ENCODE measurements around the gene GNAT2.

GNAT2 gene

GRCh38 chr1:109625176-109625575 is 5.8 kb upstream of the GNAT2 start:
- ATAC-seq = no peak
- Mint-ChIP-seq H3K9me3 (no peaks in the 10 kb centered on the region), H3K27ac (peak overlapping the region; percentile 89), H3K27me3 (no peaks in the 10 kb centered on the region), H3K36me3 (peaks cover 37% of the 10 kb centered on the region), H3K4me1 (peaks cover 60% of the 10 kb centered on the region), H3K4me3 (no peak overlapping the region)

DNA sequence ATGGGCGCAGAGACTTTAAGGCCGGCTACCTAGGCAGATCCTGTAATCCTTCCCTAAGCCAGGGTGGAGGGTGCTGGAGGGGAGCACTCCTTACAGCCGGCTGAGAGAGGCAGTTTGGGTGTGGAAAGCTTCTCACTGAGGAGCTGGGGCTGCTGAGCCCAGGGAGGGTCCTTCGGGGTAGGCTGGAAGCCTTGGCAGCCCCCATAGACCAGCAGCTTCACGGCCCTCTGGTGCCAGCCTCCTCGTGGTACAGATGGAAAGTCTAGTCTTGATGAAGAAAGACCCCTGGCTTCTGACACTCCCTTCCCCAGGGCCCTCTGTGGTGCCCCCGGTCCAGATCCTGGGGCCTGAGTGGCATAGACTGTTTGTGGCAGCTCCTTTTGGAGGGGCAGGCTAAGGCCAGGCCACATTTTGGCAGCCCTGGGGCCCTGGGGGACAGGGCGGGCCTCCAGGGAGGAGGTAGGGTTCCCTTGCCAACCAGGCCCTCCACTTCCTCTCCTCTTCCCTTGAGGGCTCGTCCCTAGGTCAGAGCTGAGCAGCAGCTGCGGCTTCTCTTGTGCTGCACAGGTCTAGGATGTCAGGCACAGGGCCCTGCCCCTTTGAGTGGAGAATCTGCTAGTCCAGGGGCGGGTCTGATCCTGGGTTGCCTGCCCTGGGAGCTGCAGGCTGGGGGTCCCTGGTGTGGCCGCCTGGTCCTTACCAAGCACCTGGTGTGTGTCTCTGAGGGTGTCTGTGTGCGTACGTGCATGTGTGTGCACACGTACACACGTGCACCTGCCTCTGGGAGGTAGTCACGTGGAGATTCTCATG is 5.0 kb upstream of the GNAT2 start:
- Mint-ChIP-seq H3K4me3 (peak overlapping the region; percentile 52), H3K4me1 (peaks cover 67% of the 10 kb centered on the region), H3K36me3 (peaks cover 29% of the 10 kb centered on the region), H3K27me3 (no peaks in the 10 kb centered on the region), H3K9me3 (no peaks in the 10 kb centered on the region), H3K27ac (peak overlapping the region; percentile 89)
- ATAC-seq = peak; percentile 70

DNA sequence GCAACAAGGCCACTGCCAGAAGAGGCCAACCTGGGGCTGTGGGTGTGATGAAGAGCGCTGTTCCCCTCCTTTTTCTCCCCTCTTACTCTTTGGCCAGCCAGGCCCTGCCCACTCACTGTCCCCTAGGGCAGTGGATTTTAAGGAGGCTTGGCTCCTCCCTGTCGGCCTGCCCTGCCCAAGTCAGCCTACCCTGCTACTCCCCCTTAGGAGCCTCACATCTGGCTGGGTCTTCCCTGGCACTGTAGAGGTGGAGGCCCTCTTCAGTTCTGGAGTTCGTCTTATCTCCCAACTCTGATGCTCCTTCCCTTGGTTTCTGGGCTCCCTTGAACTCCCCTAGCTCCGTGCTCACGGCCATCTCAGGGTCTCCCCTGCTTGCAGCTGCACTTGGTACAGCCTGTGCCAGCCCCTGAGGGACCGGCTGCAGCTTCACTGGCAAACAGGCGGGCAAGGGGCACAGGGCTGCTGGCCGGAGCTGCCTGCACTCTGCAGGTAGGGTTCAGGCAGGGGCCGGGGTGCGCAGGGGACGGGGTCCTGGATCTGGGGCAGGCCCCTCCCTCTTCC is 4.3 kb upstream of the GNAT2 start:
- Mint-ChIP-seq H3K27ac (peak overlapping the region; percentile 89), H3K36me3 (peaks cover 22% of the 10 kb centered on the region), H3K9me3 (no peaks in the 10 kb centered on the region), H3K4me3 (peak overlapping the region; percentile 52), H3K27me3 (no peaks in the 10 kb centered on the region), H3K4me1 (peaks cover 75% of the 10 kb centered on the region)
- no peak for ATAC-seq

- no peaks in the 10 kb centered on the region for H3K27me3 Mint-ChIP-seq
- H3K4me3 Mint-ChIP-seq = peak overlapping the region; percentile 9
- peaks cover 80% of the 10 kb centered on the region for H3K4me1 Mint-ChIP-seq
- H3K9me3 Mint-ChIP-seq = no peaks in the 10 kb centered on the region
- peaks cover 15% of the 10 kb centered on the region for H3K36me3 Mint-ChIP-seq
- no peak for ATAC-seq
- H3K27ac Mint-ChIP-seq = peak overlapping the region; percentile 89
Measured at GRCh38 chr1:109622895-109623294, 3.5 kb upstream of the GNAT2 start.

- Mint-ChIP-seq H3K27me3 (no peaks in the 10 kb centered on the region), H3K4me3 (peak overlapping the region; percentile 96), H3K9me3 (no peaks in the 10 kb centered on the region), H3K4me1 (peaks cover 83% of the 10 kb centered on the region), H3K27ac (peak overlapping the region; percentile 89), H3K36me3 (peaks cover 9% of the 10 kb centered on the region)
- no peak for ATAC-seq
Measured at GRCh38 chr1:109622137-109622892, 2.9 kb upstream of the GNAT2 start.

- Mint-ChIP-seq H3K4me1 (peaks cover 89% of the 10 kb centered on the region), H3K27ac (peak overlapping the region; percentile 89), H3K27me3 (no peaks in the 10 kb centered on the region), H3K36me3 (peaks cover 8% of the 10 kb centered on the region), H3K9me3 (no peaks in the 10 kb centered on the region), H3K4me3 (peak overlapping the region; percentile 96)
- ATAC-seq = no peak
Measured at GRCh38 chr1:109621379-109622136, 2.1 kb upstream of the GNAT2 start.

- H3K36me3 Mint-ChIP-seq = peaks cover under 1% of the 10 kb centered on the region
- H3K4me3 Mint-ChIP-seq = peak overlapping the region; percentile 96
- no peaks in the 10 kb centered on the region for H3K9me3 Mint-ChIP-seq
- peaks cover 94% of the 10 kb centered on the region for H3K4me1 Mint-ChIP-seq
- no peaks in the 10 kb centered on the region for H3K27me3 Mint-ChIP-seq
- H3K27ac Mint-ChIP-seq = peak overlapping the region; percentile 89
- peak; percentile 83 for ATAC-seq
Measured at GRCh38 chr1:109620841-109621286, 1.4 kb upstream of the GNAT2 start.

DNA sequence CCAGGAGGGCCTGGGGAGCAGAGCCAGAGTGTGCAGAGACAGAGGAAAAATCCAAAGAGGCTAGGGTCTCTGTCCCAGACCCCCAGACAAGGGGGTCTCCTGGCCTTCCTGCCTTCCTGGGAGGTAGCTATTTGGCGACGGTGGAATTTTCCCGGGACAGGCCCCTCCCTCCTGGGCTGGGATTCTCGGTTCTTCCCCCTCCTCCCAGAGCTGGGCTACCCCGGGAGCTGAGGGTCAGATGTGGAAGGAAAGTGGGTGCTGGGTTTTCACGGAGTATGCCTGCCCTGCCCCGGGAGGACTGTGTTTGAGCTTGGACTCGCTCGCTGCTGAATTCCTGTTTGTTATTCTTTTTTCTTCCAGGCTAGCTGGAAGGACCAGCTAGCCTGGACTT is 980 bp upstream of the GNAT2 start:
- peak overlapping the region; percentile 96 for H3K4me3 Mint-ChIP-seq
- H3K27ac Mint-ChIP-seq = peak overlapping the region; percentile 89
- ATAC-seq = no peak
- H3K9me3 Mint-ChIP-seq = no peaks in the 10 kb centered on the region
- peaks cover 92% of the 10 kb centered on the region for H3K4me1 Mint-ChIP-seq
- H3K27me3 Mint-ChIP-seq = no peaks in the 10 kb centered on the region
- H3K36me3 Mint-ChIP-seq = no peaks in the 10 kb centered on the region

DNA sequence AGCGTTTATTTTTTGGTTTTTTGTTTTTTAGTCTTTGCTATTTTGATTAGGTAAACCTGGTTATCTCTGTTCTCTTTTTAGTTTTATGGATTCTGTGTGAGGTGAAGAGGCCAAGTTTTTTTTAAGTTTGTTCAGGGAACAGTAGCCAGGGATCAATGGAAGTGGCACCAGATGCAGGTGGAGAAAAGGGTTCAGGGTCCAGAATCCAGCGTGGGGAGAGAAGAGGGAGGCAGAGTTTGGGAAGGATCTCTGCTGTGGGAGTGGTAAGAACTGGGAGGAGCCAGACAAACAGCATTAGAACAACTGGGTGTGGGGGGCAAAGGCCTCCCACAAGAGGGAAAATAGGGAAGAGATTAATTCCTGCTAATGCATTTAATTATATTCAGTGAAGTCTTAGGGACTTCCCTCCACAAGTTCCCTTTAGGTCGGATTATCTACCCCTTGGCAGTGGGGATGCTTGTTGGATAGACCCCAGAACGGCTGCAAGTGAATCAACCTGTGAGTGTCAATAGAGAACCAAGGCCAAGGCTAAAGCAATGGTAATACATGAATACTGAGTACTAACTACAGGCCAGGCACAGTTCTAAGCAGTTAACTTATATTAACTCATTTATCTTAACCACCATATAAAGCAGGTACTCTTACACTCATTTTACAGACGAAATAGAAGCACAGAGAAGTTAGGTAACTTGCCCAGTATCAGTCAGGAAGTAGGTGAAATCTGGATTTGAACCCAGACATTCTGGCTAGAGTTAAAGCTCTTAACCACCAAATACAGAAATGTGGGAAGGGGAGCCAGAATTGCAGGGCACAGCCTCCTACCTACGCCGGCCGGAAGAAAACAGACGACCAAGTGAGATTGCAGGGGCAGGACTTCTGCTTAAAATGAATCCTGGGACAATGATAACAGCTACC is 498 bp downstream of the GNAT2 start:
- Mint-ChIP-seq H3K27me3 (no peaks in the 10 kb centered on the region), H3K36me3 (no peaks in the 10 kb centered on the region), H3K27ac (peak overlapping the region; percentile 89), H3K4me1 (peaks cover 77% of the 10 kb centered on the region), H3K9me3 (no peaks in the 10 kb centered on the region), H3K4me3 (peak overlapping the region; percentile 96)
- no peak for ATAC-seq

GRCh38 chr1:109617291-109617801 is 2.1 kb downstream of the GNAT2 start:
- no peak for ATAC-seq
- H3K4me3 Mint-ChIP-seq = no peak overlapping the region
- peak overlapping the region; percentile 4 for H3K27ac Mint-ChIP-seq
- no peaks in the 10 kb centered on the region for H3K9me3 Mint-ChIP-seq
- H3K4me1 Mint-ChIP-seq = peaks cover 61% of the 10 kb centered on the region
- no peaks in the 10 kb centered on the region for H3K27me3 Mint-ChIP-seq
- no peaks in the 10 kb centered on the region for H3K36me3 Mint-ChIP-seq

DNA sequence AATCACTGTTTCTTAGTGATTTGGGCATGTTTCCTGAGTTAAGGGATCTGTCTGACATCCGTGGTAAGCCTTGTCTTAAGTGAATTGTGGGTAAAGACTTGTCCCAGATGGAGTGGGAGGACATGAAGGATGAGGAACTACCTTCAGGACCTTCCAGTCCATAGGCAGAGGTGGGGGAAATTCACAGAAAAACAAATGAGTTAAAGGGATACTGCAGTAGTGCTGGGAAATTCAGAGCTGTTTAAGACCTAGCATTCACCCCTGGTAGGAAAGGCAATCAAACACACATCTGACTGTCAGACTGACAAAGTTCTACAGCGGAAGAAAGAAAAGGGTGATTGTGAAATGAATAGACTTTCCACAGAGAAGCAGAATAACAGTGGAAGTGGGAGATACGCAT is 3.0 kb downstream of the GNAT2 start:
- Mint-ChIP-seq H3K27ac (peak overlapping the region; percentile 4), H3K4me3 (no peak overlapping the region), H3K9me3 (no peaks in the 10 kb centered on the region), H3K4me1 (peaks cover 52% of the 10 kb centered on the region), H3K27me3 (no peaks in the 10 kb centered on the region), H3K36me3 (no peaks in the 10 kb centered on the region)
- ATAC-seq = no peak

- peaks cover 47% of the 10 kb centered on the region for H3K4me1 Mint-ChIP-seq
- H3K27ac Mint-ChIP-seq = peak overlapping the region; percentile 4
- no peaks in the 10 kb centered on the region for H3K36me3 Mint-ChIP-seq
- H3K9me3 Mint-ChIP-seq = no peaks in the 10 kb centered on the region
- peak; percentile 76 for ATAC-seq
- no peak overlapping the region for H3K4me3 Mint-ChIP-seq
- no peaks in the 10 kb centered on the region for H3K27me3 Mint-ChIP-seq
Measured at GRCh38 chr1:109615879-109616278, 3.5 kb downstream of the GNAT2 start.

- no peaks in the 10 kb centered on the region for H3K27me3 Mint-ChIP-seq
- H3K9me3 Mint-ChIP-seq = no peaks in the 10 kb centered on the region
- H3K27ac Mint-ChIP-seq = no peak overlapping the region
- ATAC-seq = no peak
- peaks cover 24% of the 10 kb centered on the region for H3K4me1 Mint-ChIP-seq
- H3K36me3 Mint-ChIP-seq = no peaks in the 10 kb centered on the region
- H3K4me3 Mint-ChIP-seq = no peak overlapping the region
Measured at GRCh38 chr1:109613361-109614147, 5.9 kb downstream of the GNAT2 start.

All from stimulated activated memory B cell treated with anti-CD40 and anti-IgM and Interleukin-4, amounts not matched to agents 10 μg/mL and 1 μg/mL and 100 μg/mL, for 72 hours (primary cell).